Measurements from ENCODE around the gene CLDN10. TPM values are rescaled to one million over a fixed set of nuclear protein-coding genes. Genes with fewer than 3 reads are reported as not detected.

CLDN10 gene
- total RNA-seq, 2 experiments from 2014 or later: not detected

GRCh38 chr13:95620825-95621498 is 68.4 kb downstream of the CLDN10 start:
- Mint-ChIP-seq H3K4me3 (no peak overlapping the region), H3K27me3 (peaks cover 15% of the 10 kb centered on the region), H3K27ac (no peak overlapping the region), H3K9me3 (ENCODE audit: low read depth) (no peaks in the 10 kb centered on the region), H3K4me1 (no peaks in the 10 kb centered on the region), H3K36me3 (no peaks in the 10 kb centered on the region)
- DNase-seq: no peak
- CTCF ChIA-PET: interaction anchor here (5.2 kb wide), 1 partner anchor 213 kb away, joined by 31 read pairs; no protein-coding TSS in a partner anchor
- no peak for ATAC-seq

- peaks cover 26% of the 10 kb centered on the region for H3K27me3 Mint-ChIP-seq
- H3K4me1 Mint-ChIP-seq: no peaks in the 10 kb centered on the region
- no peak overlapping the region for H3K4me3 Mint-ChIP-seq
- CTCF ChIA-PET: interaction anchor here (0.8 to 5.2 kb wide), 5 partner anchors 8 to 434 kb away, joined by 3 to 53 read pairs (median 8); no protein-coding TSS in a partner anchor
- H3K27ac Mint-ChIP-seq: no peak overlapping the region
- DNase-seq (no peak), ATAC-seq (no peak)
- no peaks in the 10 kb centered on the region for H3K9me3 Mint-ChIP-seq (ENCODE audit: low read depth)
- no peaks in the 10 kb centered on the region for H3K36me3 Mint-ChIP-seq
Measured at GRCh38 chr13:95623141-95623540, 70.6 kb downstream of the CLDN10 start.

GRCh38 chr13:95624020-95624419 is 71.5 kb downstream of the CLDN10 start:
- Mint-ChIP-seq H3K4me1 (no peaks in the 10 kb centered on the region), H3K27ac (no peak overlapping the region), H3K9me3 (ENCODE audit: low read depth) (no peaks in the 10 kb centered on the region), H3K4me3 (no peak overlapping the region), H3K27me3 (peaks cover 23% of the 10 kb centered on the region), H3K36me3 (no peaks in the 10 kb centered on the region)
- DNase-seq: no peak
- CTCF ChIA-PET: interaction anchor here (0.7 to 4.2 kb wide), 15 partner anchors 9 to 435 kb away, joined by 3 to 53 read pairs (median 4); partner anchors contain the start of gene DZIP1
- ATAC-seq: no peak

- Mint-ChIP-seq H3K9me3 (ENCODE audit: low read depth) (no peaks in the 10 kb centered on the region), H3K4me1 (no peaks in the 10 kb centered on the region), H3K27ac (no peak overlapping the region), H3K27me3 (peaks cover 21% of the 10 kb centered on the region), H3K36me3 (no peaks in the 10 kb centered on the region), H3K4me3 (no peak overlapping the region)
- ATAC-seq (no peak), DNase-seq (no peak)
- CTCF ChIA-PET: interaction anchor here (4.2 kb wide), 1 partner anchor 206 kb away, joined by 53 read pairs; no protein-coding TSS in a partner anchor
Measured at GRCh38 chr13:95626768-95627167, 74.2 kb downstream of the CLDN10 start.

GRCh38 chr13:95627590-95627989 is 75.1 kb downstream of the CLDN10 start:
- H3K36me3 Mint-ChIP-seq: no peaks in the 10 kb centered on the region
- no peak overlapping the region for H3K4me3 Mint-ChIP-seq
- H3K9me3 Mint-ChIP-seq (ENCODE audit: low read depth): no peaks in the 10 kb centered on the region
- no peak overlapping the region for H3K27ac Mint-ChIP-seq
- no peaks in the 10 kb centered on the region for H3K4me1 Mint-ChIP-seq
- DNase-seq: no peak
- no peak for ATAC-seq
- peaks cover 21% of the 10 kb centered on the region for H3K27me3 Mint-ChIP-seq
- CTCF ChIA-PET: interaction anchor here (4.2 kb wide), 1 partner anchor 206 kb away, joined by 53 read pairs; no protein-coding TSS in a partner anchor

- ATAC-seq (no peak), DNase-seq (no peak)
- Mint-ChIP-seq H3K27me3 (peaks cover 21% of the 10 kb centered on the region), H3K9me3 (ENCODE audit: low read depth) (no peaks in the 10 kb centered on the region), H3K36me3 (no peaks in the 10 kb centered on the region), H3K4me3 (no peak overlapping the region), H3K27ac (no peak overlapping the region), H3K4me1 (no peaks in the 10 kb centered on the region)
- CTCF ChIA-PET: no interaction called here
Measured at GRCh38 chr13:95628488-95628887, 76.0 kb downstream of the CLDN10 start.

- no peak overlapping the region for H3K4me3 Mint-ChIP-seq
- H3K27me3 Mint-ChIP-seq: peaks cover 23% of the 10 kb centered on the region
- no peaks in the 10 kb centered on the region for H3K36me3 Mint-ChIP-seq
- no peaks in the 10 kb centered on the region for H3K4me1 Mint-ChIP-seq
- CTCF ChIA-PET: no interaction called here
- ATAC-seq (no peak), DNase-seq (no peak)
- H3K27ac Mint-ChIP-seq: no peak overlapping the region
- H3K9me3 Mint-ChIP-seq (ENCODE audit: low read depth): no peaks in the 10 kb centered on the region
Measured at GRCh38 chr13:95629071-95629470, 76.6 kb downstream of the CLDN10 start.

Other genes with a start within 250 kb of the CLDN10 start
- gene DZIP1, start 92.0 kb downstream of the CLDN10 start, total RNA-seq: 1 to 10 TPM in 1 of 2 experiments, under 1 TPM in 1; 0.26 to 1.3 TPM
- 10 to 100 TPM; 13.0 to 21.0 TPM for gene DNAJC3, start 124.4 kb downstream of the CLDN10 start, total RNA-seq